HS-27A (cell line): ENCODE data around the gene COL18A1.
"Not testable (repeated sequence)": the region's sequence is repeated elsewhere in the genome, so short reads cannot be mapped to it uniquely, and the experiment has no call there.

Experiments
- DNase-seq: peaks from one replicate; pipeline ENCODE4 v3.0.0-alpha.2; 2012; ENCODE audit warnings: low read depth, missing footprints

COL18A1 gene

GRCh38 chr21:45494851-45495680 lies 90.1 kb downstream of the COL18A1 start:
- DNase-seq, result no peak

GRCh38 chr21:45496151-45496967 lies 91.4 kb downstream of the COL18A1 start:
- no peak for DNase-seq

- DNase-seq, result no peak
Observed at GRCh38 chr21:45496968-45497845, 92.2 kb downstream of the COL18A1 start.

GRCh38 chr21:45497846-45498645 lies 93.1 kb downstream of the COL18A1 start:
- no peak for DNase-seq

GRCh38 chr21:45498646-45499000 lies 93.7 kb downstream of the COL18A1 start:
- no peak for DNase-seq

GRCh38 chr21:45499201-45499750 lies 94.3 kb downstream of the COL18A1 start:
- DNase-seq, result no peak

GRCh38 chr21:45499970-45500577 lies 95.1 kb downstream of the COL18A1 start:
- no peak for DNase-seq

- DNase-seq, result not testable (repeated sequence)
Observed at GRCh38 chr21:45501081-45502005, 96.4 kb downstream of the COL18A1 start.

GRCh38 chr21:45502006-45502345 lies 97.0 kb downstream of the COL18A1 start:
- DNase-seq, result no peak

GRCh38 chr21:45502600-45502999 lies 97.6 kb downstream of the COL18A1 start:
- no peak for DNase-seq

- DNase-seq, result not testable (repeated sequence)
Observed at GRCh38 chr21:45503226-45503625, 98.3 kb downstream of the COL18A1 start.

GRCh38 chr21:45504021-45504515 lies 99.1 kb downstream of the COL18A1 start:
- DNase-seq, result no peak

GRCh38 chr21:45504516-45505415 lies 99.8 kb downstream of the COL18A1 start:
- DNase-seq, result no peak

- DNase-seq, result no peak
Observed at GRCh38 chr21:45505416-45506021, 100.6 kb downstream of the COL18A1 start.

GRCh38 chr21:45506241-45506817 lies 101.4 kb downstream of the COL18A1 start:
- no peak for DNase-seq

GRCh38 chr21:45506836-45507522 lies 102.0 kb downstream of the COL18A1 start:
- DNase-seq, result no peak

- no peak for DNase-seq
Observed at GRCh38 chr21:45507523-45507875, 102.5 kb downstream of the COL18A1 start.
